ENCODE results near the gene PTMS.
"Not testable (repeated sequence)": the region's sequence is repeated elsewhere in the genome, so short reads cannot be mapped to it uniquely, and the experiment has no call there.

PTMS gene, protein sequence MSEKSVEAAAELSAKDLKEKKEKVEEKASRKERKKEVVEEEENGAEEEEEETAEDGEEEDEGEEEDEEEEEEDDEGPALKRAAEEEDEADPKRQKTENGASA

DNA sequence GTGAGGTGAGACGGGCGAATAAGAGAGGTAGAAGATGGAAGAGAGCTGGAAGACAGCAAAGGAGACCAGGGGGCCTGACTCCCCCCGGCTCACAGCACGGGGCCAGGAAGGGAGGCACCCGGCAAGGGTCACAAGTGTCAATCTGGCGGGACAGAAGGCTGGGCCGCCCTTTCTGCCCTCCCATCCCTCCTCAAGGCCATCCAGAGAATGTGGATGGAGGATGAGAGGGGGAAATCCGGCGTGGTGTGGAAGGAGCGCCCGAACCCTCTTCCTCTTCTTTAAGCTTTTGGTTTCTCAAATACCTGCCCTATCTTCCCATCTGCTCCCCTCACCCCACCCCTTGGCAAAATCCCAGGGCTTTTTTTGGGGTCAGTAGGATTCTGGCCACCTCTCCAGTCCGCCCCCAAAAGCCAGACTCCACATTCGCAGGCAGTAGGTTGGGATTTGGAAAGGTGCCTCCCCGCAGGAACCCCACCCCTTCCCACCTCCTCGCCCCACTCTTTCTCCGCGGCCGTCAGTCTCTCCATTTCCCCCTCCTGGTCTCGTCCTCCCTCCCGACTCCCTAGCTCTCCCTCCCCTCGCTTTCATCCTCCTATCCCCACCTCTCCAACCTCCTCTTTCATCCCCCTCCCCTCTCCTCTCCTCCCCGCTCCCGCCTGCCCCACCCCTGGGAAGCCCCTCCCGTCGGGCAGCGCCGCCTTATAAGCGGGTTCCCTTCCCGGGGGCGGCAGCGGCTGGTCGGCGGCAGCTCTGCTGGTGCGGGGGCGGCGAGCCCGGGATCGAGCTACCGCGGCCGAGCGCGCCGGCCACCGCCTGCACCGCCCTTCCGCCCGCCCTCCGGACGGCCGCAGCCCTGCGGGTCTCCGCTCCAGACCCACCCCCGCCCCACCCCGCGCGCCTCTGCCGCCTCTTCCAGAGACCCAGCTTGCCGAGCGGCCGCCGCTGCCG lies at the start of gene PTMS:
PTMS (plus strand) TSS at position 730 of the 948 bp plus-strand sequence. CDS start 343 bp downstream, outside the sequence.
- DNase-seq (ENCODE audit: low spot score): peak; percentile 96

DNA sequence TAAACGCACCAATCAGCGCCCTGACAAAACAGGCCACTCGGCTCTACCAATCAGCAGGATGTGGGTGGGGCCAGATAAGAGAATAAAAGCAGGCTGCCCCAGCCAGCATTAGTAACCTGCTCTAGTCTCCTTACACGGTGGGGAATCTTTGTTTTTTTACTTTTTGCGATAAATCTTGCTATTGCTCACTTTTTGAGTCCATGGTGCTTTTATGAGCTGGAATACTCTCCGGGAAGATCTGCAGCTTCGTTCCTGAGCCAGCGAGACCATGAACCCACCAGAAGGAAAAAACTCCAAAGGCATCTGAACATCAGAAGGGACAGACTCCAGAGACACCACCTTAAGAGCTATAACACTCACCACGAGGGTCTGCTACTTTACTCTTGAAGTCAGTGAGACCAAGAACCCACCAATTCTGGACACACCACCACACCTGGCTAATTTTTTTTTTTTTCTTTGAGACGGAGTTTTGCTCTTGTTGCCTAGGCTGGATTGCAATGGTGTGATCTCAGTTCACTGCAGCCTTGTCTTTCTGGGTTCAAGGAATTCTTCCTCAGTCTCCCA lies 49.2 kb upstream of the PTMS start:
- no peak for DNase-seq (ENCODE audit: low spot score)

DNA sequence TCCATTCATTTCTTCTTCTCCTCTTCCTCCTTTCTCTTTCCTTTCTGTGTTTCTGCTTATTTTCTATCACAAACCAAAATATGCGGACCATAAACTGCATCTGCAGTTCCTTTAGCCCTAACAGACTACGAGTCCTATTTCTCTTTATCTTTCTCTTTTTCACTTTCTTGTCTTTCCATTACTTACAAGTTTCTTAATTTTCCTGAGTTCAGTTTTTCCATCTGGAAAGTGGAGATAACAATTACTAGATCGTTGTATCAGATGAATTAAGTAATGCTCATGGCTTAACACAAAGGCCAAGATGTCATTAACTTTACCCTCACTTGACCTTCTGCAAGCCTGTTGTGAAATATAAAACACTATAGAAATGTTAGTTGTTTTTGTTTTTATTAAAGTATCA lies 43.3 kb upstream of the PTMS start:
- no peak for DNase-seq (ENCODE audit: low spot score)

DNA sequence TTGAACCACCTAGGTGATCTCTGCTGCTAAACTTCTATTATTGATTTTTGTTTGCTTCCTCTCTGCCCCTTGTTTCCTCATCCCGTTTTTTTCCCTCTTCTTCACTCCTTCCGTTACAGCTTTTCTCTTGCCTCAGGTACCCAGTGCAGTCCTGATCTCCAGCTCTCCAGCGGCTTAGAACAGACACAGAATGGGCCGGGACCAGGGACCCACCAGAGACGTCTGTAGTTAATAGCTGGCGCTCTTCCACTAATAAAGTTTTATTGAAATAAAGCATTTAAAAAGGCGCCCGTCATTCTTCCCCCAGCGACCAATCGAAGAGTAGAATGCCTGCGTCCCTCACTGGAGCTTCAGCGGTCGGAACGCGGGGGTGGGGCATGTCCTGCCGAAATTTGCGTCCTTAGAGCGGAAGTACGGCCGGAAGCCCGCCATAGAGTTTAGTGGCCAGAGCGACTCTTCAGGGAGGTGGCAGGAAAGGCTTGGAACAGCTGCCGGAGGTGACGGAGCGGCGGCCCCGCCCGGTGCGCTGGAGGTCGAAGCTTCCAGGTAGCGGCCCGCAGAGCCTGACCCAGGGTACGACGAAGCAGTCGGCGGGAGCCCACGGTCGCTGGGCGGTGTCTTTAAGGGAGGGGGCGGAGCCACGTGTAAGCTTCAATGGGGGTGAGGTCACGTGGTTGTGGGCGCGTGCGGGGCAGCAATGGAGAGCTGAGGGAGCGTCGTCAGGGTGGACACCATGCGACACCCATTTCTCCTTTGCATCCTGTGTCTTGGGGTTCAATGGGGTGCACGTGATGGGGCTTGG lies 42.4 kb upstream of the PTMS start, which contains the start of gene COPS7A:
COPS7A (plus strand) TSS at position 440 of the 802 bp plus-strand sequence. CDS start 611 bp downstream, outside the sequence.
- DNase-seq (ENCODE audit: low spot score): peak; percentile 99

DNA sequence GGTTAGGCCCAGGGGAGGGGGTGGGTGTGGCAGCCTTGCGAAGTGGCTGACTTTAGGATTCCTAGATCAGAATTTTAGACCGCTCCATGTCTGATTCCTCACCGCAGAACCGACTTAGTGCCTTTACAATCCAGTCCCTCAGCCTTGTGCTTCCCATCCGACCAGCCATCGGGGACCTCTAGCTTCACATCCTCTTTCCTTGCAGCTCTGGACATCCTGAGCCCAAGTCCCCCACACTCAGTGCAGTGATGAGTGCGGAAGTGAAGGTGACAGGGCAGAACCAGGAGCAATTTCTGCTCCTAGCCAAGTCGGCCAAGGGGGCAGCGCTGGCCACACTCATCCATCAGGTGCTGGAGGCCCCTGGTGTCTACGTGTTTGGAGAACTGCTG lies 41.8 kb upstream of the PTMS start:
- peak; percentile 63 for DNase-seq (ENCODE audit: low spot score)

DNA sequence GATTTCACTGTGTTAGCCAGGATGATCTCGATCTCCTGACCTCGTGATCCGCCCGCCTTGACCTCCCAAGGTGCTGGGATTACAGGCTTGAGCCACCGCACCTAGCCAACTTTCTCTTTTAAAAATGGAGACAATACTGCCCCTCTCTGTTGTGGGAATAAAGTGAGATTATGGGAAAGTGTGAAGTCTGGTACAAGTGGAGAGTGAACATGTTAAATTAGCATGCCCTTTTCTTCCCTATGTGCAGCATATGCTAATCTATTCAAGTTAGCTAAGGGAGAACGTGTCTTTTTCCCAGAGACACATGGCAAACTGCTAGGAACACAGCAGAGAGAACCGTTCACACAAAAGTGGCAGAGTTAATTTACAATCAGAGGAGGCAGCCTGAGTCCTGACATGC lies 40.8 kb upstream of the PTMS start:
- no peak for DNase-seq (ENCODE audit: low spot score)

DNA sequence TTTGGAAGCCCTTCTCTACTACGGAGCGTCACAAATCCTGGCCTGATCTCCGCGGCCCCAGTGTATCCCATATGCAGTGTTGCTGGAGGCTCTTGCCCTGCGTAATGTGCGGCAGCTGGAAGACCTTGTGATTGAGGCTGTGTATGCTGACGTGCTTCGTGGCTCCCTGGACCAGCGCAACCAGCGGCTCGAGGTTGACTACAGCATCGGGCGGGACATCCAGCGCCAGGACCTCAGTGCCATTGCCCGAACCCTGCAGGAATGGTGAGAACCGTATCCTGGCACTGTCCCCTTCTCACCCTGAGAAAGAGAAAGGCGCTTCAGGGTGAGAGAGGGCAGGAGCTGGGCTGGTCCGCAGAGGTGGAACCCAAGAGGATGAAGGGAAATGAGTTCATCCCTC lies 37.0 kb upstream of the PTMS start:
- DNase-seq (ENCODE audit: low spot score): no peak

DNA sequence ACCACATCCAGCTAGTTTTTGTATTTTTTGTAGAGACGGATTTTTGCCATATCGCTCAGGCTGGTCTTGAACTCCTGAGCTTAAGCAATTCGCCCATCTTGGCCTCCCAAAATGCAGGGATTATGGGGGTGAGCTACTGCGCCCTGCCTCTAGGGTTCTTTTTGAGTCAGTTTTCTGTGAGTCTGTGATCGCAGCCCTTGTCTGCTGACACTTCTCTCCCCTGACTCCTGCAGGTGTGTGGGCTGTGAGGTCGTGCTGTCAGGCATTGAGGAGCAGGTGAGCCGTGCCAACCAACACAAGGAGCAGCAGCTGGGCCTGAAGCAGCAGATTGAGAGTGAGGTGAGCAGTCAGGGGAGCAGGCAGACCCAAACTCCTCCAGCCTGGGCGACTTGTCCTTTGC lies 36.0 kb upstream of the PTMS start:
- DNase-seq (ENCODE audit: low spot score): no peak

DNA sequence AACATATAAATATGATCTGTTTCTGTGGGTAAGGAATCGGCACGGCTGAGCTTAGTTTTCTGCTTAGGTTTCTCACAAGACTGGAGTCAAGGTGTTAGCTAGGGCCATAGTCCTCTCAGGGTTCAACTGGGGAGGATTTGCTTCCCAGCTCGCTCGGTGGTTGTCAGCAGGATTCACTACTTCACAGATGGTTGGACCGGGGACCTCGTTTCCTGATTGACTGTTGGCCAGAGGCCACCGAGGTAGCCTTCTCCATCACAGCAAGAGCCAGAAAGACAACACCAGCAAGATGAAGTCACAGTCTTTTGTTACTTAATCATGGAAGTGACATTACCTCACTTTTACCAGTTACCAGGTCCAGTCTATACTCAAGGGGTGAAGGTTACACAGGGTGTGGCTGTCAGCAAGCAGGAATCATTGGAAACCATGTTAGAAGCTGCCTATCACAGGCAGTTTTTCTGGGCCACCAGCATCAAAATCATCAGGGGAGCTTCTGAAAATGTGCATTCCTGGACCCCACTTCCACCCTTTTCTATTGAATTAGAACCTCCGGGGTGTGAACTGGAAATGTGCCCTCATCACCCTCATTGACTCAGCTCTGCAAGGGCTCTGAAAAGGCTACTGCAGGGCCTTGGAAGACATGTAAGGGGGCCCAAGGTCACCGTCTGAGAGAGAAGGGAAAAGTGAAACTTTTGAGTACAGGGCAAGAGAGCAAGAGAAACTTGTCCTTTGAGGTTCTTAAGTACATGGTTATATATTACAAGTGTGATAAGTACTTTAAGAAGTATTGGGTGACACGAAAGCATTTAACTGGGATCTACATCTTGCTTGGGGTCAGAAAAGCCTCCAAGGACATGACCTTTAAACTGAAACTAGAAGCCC lies 31.4 kb upstream of the PTMS start:
- DNase-seq (ENCODE audit: low spot score): no peak

DNA sequence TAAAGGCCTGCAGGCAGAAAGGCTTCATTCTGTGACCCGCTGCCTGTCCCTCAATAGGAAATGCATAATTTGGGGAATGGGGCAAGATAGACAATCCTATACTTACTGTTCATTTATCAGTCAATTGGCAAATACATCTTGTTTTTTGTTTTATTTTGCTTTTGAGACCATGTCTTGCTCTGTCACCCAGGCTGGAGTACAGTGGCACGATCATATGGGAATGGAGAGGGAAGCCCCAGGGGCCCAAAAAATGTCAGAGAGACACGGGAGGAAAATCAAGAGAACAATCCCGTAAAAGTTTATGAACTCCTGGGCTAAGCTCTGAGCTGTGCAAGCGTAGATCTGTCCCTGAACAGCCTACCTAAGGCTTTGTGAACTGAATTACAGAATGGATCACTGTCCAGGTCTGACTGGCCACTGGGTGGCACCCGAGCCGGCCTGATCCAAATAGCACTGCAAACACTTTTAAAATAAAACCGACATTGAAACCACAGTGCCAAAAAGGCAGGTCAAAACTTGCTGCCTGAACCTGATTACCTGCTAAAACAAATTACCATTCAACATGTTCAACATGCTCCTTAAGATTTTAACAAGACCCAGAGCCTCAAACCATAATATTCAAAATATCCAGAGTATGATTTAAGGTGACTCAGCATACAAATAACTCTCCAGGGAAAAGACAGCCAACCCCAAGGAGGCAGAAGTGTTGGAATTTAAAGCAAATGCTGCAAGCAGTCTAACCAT lies 30.5 kb upstream of the PTMS start:
- DNase-seq (ENCODE audit: low spot score): peak; percentile 74

DNA sequence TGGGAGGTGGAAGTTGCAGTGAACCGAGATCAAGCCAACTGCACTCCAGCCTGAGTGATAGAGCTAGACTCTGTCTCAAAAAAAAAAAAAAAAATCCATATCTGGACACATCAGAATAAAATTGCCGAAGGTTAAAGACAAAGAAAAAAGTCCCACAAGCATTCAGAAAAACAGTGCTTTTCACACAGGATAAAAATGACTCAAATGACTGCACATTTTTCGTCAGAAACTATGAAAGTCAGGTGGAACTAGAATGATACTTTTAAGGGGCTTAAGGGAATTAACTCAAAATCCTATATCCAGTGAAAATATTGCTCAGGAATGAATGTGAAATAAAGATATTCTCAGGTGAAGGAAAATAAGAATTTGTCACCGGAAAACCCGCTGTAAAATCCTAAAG lies 29.4 kb upstream of the PTMS start:
- DNase-seq (ENCODE audit: low spot score): no peak

DNA sequence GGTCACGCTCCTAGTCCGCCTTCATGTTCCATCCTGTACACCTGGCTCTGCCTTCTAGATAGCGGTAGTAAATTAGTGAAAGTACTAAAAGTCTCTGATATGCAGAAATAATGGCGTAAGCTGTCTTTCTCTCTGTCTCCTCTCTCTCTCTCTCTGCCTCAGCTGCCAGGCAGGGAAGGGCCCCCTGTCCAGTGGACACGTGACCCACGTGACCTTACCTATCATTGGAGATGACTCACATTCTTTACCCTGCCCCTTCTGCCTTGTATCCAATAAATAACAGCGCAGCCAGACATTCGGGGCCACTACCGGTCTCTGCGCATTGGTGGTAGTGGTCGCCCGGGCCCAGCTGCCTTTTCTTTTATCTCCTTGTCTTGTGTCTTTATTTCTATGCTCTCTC lies 24.1 kb upstream of the PTMS start:
- DNase-seq (ENCODE audit: low spot score): not testable (repeated sequence)

DNA sequence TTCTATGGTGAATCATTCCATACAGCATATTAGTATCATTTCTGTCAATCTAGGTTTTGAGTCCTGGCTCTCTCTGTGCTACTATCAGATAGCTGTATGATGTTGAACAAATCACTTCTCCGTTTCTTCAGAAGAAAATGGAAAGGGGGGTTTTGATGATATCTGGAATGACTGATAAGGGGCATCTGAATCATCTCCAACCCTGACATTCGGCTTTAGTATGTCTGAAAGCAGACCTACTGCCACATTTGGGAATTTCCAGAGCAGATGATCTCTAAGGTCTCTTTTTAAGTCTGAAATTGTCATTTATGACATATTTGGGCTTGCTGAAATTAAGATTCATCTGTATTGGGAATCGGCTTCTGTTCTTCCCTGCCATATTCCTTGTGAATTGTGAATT lies 23.3 kb upstream of the PTMS start:
- no peak for DNase-seq (ENCODE audit: low spot score)

DNA sequence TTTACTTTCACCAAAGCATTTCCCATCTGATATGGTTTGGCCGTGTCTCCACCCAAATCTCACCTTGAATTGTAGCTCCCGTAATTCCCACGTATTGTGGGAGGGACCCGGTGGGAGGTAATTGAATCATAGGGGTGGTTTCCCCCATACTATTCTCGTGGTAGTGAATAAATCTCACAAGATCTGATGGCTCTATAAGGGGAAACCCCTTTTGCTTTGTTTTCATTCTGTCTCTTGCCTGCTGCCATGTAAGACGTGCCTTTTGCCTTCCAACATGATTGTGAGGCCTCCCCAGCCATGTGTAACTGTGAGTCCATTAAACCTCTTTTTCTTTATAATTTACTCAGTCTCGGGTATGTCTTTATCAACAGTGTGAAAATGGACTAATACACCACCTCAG lies 22.9 kb upstream of the PTMS start:
- DNase-seq (ENCODE audit: low spot score): not testable (repeated sequence)

DNA sequence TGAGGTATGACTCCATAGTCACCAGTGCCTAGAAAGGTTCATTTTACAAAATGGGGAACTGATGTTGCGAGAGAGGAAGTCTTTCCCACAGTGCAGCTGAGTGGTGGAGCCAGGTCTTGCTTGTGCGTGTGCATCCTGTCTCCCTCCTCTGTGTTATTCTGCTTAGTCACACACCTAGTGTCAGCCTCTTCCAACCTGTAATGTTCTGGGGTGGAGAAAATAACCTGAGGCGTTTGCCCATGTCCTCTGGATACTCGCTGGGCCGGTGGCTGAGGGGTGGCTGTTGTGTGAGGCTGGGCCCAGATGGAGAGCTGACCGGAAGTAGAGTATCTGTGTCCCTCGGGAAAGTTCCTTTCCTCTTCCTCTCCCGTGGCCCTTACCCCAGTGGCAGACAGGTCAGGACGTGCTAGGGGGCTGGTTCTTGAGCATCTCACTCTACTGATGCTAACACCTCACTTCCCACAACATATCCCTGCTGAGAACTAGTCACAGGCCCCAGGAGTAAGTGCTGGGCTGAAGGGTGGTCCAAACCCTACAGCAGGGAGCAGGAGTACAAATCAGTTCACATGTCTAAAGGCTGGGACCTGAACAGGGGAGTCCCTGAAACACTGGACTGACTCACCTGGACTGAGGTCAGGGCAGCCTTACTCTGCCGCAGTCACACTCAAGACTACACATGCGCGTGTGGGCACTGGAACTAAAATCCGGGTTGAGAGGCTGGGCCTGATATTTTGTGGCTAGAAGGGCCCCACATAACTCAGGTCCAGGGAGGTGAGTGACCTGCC lies 20.2 kb upstream of the PTMS start:
- no peak for DNase-seq (ENCODE audit: low spot score)

DNA sequence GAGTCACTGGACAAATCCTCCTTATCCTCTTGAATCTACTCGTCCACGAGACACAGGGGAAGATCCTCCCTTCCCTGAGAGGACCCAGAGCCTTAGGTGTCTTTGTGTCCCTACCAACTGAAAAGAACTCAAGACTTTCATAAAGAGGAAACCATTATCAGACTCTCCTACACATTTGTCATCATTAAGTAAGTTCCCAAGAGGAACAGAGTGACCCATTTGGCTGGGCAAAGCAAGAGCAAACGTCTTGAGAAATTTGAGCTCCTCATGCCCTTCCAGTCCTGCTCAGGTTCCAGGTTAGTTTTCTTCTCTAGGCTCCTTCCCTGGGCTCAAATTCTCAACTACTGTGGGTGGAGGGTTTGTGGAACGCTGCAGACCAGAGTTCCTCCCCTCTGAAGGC lies 18.9 kb upstream of the PTMS start:
- no peak for DNase-seq (ENCODE audit: low spot score)

DNA sequence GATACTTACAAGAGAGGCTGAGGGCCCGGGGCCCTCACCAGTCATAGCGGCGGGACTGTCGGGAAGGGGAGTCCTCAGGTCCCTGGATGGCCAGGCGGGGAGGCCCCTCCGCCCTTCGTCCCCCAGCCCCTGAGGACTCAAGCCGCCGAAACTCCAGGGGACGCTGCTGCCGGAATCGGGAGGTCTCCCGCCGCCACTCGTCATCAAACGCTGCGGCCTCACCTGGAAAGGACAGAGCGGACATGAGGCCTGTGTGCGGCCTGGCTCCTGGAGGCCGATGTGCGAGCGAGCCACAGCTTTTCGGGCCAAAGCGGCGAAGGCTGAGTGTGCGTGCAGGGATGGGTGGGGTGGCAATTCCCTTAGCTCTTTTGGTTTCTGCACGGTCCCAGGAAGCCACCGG lies 17.4 kb upstream of the PTMS start:
- DNase-seq (ENCODE audit: low spot score): no peak

DNA sequence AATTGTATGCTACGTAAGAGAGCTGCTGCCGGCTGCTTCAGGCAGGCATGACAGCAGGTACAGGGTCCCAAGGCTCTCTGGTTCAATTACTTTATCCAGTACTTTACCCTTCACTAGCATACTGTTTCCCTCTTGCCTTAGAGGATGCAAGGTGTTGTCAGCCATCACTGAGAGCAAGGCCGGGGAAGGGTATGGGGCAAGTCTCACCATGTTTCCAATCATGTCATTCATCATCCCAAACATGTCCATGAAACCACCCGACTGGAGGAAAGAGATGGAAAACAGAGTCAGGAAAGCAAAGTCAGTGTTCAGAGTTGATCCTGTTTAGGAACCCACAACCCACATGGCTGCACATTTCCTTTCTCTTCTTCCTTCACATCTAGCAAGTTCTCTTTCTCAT lies 15.7 kb upstream of the PTMS start:
- no peak for DNase-seq (ENCODE audit: low spot score)

DNA sequence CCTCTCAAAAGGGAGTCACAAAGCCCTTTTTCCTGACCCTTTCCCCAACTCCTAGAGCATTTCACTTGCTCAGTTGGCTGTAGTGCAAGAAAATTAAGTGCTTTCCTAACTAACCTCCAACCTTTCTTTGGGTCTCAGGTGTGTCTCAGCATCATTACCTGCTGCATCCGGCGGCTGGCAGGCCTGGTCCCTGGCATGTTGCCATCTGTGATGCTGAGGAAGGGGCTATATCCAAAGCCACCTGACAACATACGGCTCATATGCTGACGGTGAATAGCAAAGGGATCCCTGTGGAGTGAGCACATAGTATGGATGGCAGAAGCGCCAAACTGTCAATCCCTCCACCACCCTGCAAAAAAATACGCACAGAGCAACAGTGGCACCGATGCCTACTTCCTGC lies 14.4 kb upstream of the PTMS start:
- DNase-seq (ENCODE audit: low spot score): no peak
